ENCODE results near the gene XPO6.

The XPO6 gene

DNA sequence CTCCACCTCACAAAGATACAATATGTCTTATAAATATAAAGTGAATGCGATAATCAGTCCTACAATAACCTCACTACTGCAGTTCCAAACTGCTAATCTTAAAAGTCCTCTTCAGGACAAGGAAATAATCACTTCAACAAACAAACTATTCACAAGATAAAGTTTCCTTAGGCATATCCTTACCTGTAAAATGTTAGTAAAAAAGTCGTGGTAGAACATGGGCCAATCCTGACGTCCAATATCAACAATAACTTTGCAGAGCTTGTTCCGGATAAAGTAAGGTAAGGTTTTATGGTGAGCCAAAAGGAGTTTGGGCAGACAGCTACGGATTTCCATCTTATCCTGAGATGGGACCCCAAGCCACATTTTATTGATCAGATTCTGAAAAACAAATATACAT lies 36.0 kb downstream of the XPO6 start:
- FAIRE-seq: no peak
- DNase-seq (ENCODE audit: insufficient read length, low spot score): no peak
- no peak for TF ChIP-seq CTCF (IDR thresholded peaks at IDR 0.05; ENCODE audit: insufficient read depth, missing control alignments)

- DNase-seq (ENCODE audit: insufficient read length, low spot score) (no peak), FAIRE-seq (no peak)
- no peak for TF ChIP-seq CTCF (IDR thresholded peaks at IDR 0.05; ENCODE audit: insufficient read depth, missing control alignments)
Measured at GRCh38 chr16:28172336-28172735, 39.4 kb downstream of the XPO6 start.

GRCh38 chr16:28171816-28172215 lies 39.9 kb downstream of the XPO6 start:
- DNase-seq (ENCODE audit: insufficient read length, low spot score): no peak
- TF ChIP-seq CTCF (IDR thresholded peaks at IDR 0.05; ENCODE audit: insufficient read depth, missing control alignments): no peak
- no peak for FAIRE-seq

DNA sequence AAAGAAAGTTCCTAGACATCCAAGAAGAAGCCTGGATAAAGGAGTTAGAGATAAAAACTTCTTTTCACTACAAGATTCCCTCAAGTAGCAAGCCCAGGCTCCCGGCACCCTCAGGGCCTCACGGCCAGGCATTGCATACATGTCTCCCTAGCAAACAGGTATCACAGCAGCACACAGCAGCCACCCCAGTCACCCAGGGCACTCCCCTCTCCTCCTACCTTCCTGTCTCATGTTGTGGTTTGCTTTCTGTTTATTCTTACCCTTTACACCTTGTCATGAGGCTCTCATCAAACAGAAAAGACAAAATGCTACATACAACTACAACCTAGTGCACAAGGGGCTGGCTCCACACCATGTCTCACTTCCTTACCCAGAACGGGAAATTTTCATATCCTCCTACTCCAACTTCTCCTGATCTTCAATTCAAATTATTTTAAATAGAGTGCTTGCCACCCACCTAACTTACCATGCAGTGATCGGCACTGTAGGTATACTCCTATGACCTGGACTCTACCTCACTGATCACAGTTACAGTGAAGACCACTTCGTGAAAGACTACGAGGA lies 42.7 kb downstream of the XPO6 start:
- TF ChIP-seq CTCF (IDR thresholded peaks at IDR 0.05; ENCODE audit: insufficient read depth, missing control alignments): no peak
- DNase-seq (ENCODE audit: insufficient read length, low spot score) (no peak), FAIRE-seq (no peak)

DNA sequence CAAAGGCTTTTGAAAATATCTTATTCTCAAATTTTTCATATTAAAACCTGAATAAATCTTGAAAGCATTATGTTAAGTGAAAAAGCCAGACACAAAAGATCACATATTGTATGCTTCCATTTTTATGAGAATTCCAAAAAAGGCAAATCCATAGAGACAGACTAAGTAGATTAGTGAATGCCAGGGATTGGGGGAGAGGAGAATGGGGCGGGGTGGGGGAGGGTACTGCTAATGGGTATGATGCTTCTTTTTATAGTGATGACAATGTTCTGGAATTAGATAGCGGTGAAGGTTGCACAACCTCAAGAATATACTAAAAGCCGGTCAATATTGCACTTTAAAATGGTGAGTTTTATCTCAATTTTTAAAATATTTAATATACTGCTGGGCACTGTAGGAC lies 44.0 kb downstream of the XPO6 start:
- no peak for DNase-seq (ENCODE audit: insufficient read length, low spot score)
- FAIRE-seq: no peak
- no peak for TF ChIP-seq CTCF (IDR thresholded peaks at IDR 0.05; ENCODE audit: insufficient read depth, missing control alignments)

GRCh38 chr16:28167221-28167620 lies 44.5 kb downstream of the XPO6 start:
- FAIRE-seq (no peak), DNase-seq (ENCODE audit: insufficient read length, low spot score) (no peak)
- TF ChIP-seq CTCF (IDR thresholded peaks at IDR 0.05; ENCODE audit: insufficient read depth, missing control alignments): no peak

DNA sequence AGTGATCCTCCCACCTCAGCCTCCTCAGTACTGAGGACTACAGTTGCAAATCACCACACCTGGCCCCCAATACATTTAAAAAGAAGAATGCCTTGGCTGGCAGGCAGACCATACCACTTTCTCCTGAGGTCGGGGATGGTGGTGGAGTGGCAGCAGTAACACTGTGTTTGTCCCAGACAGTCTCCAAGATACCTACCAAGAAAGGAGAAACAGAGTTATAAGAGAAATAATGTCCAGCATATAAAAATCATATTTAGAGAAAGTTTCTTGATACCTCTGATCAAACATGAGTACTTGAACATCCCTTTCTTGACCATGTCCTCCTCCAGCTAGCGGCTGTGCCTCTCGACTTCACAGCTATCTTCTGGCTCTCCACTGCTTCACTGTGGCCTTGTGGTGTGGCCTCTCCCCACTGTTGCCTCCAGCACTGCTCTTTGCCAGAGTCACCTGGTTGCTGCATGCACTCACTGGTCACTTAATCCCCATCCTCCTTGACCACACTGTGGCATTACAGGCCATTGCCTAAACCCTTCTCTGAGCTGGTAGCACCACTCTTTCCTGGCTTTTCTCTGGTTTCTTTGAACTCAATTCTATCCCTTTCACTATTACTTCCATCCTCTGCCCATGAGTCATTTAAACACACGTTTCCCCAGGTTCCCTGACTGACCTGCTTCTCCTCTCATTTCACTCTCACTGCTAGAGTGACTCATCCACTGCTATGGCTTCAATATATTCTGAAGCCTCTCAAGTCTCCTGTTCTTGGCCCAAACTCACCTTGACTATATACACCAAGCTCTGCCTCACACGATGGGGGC lies 45.2 kb downstream of the XPO6 start:
- DNase-seq (ENCODE audit: insufficient read length, low spot score) (no peak), FAIRE-seq (no peak)
- TF ChIP-seq CTCF (IDR thresholded peaks at IDR 0.05; ENCODE audit: insufficient read depth, missing control alignments): no peak
